ENCODE results near the gene ARL9.
A peak's percentile ranks its signal among the peaks of the same experiment; 100 is the strongest.

Gene ARL9

DNA sequence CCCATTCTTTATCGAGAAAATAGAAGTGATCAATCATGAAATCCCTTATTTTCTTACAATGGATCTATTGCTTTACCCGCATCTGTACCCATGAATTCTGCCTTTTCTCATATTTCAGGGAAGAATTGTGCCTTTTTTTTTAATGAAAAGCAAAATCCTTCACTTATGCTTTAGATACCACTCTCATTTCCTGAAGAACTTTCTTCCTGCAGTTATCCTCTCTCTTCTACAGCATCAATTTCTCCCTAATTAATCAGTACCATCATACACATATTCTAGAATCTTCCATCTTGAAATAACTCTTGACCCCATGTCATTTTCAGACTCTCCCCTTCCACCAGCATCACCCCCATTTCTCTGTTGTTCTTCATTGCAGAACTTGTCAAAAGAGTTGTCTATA lies 26.6 kb downstream of the ARL9 start:
- no peak for DNase-seq

- no peak for DNase-seq
Measured at GRCh38 chr4:56535915-56536314, 30.3 kb downstream of the ARL9 start.

- DNase-seq: no peak
Measured at GRCh38 chr4:56537147-56537546, 31.6 kb downstream of the ARL9 start.

DNA sequence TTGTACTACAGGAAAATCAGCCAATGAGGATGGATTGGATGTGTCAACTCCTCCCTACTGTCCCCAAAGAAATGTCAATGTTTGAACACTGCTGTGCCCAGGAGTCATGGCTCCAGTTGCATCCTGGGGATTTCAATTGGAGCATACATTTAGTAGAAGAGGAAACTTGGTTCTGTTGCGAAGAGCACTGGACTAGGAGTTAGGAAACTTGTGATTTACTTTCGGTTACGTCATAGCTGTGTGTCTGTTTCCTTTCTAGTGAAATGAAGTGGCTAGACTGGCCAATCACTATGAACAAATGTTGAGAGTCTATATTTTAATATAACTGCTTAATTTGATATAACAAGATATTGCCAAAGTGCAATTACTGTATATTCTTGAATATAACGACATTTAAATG lies 35.2 kb downstream of the ARL9 start:
- no peak for DNase-seq

GRCh38 chr4:56544573-56545131 lies 39.1 kb downstream of the ARL9 start:
- peak; percentile 78 to 87 for DNase-seq

GRCh38 chr4:56550642-56551041 lies 45.1 kb downstream of the ARL9 start:
- DNase-seq: no peak

DNA sequence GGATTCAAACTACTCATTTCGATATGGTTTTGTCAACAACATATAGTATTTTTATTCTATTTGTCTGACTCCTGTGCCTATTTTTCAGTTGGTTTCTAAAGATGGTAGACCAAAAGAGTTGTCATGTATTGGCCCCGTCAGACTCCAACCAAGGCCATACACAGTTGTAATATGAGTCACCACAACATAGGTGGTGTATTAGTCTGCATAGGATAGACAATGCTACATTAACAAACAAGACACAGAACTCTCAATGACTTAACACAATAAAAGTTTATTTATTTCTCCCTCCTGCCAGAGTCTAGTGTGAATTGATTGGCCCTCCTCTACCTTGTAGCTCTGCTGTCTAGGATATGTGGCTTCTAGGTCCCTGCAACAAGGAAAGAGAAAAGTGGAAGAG lies 45.9 kb downstream of the ARL9 start:
- no peak for DNase-seq

- no peak for DNase-seq
Measured at GRCh38 chr4:56552273-56552672, 46.7 kb downstream of the ARL9 start.

GRCh38 chr4:56570041-56570440 lies 64.5 kb downstream of the ARL9 start:
- DNase-seq: no peak

All from activated CD4-positive, alpha-beta T cell treated with anti-CD3 and anti-CD28 coated beads for 4 hours (primary cell).